GM18861 (cell line): Measurements from ENCODE around the gene CCDC137.

Source experiments
- ATAC-seq: cut with Tn5 transposase; IDR thresholded peaks from one replicate; pipeline ENCODE4 v1.9.1; 2021; ENCODE audit not compliant: unreplicated experiment

The CCDC137 gene

DNA sequence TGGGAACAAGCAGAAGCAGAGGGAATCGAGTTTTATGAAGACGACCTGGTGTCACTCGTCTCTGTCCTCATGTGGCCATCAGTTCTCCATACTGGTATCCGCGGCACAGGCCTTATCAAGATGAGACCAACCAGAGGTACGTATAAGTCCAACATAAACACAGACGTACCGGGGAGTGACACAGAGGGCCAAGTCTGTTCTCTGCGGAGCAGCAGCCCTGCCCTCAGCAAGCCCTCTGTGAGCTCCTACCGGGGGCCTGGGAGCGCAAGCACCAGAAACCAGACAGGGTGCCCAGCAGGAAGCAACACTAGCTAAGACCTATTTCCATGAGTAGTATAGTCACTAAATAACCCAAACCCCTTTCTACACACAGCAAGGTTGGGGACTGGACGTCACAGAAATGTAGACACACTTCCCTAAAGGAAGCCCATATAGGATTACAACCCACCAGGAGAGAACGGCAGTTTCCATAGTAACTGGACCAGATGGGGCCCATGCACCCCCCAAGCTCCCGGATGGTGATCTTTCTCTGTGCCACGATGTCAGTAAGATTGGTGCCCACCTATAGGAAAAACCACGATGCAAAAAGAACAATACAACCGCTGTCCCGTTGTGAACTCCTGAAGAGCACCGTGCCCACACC is 16.1 kb downstream of the CCDC137 start:
- no peak for ATAC-seq

DNA sequence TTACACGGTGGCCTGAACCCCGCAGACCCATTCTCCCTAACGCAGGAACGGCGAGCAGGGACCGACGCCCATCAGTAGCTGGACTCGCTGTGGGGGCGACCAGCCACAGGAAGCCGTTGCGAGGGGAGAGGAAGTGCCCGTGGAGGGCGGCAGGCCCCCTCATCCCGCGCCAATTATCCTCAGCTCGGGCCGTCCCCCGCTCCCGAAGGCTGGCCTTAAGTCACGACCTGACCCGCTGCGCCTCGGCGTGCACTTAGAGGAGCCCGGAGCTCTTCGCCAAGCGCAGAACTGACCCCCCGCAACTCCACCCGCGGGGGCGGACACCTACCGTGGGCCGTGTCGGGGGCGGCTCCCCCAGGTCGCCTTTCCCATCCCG is 16.7 kb downstream of the CCDC137 start:
- ATAC-seq: peak; percentile 1

DNA sequence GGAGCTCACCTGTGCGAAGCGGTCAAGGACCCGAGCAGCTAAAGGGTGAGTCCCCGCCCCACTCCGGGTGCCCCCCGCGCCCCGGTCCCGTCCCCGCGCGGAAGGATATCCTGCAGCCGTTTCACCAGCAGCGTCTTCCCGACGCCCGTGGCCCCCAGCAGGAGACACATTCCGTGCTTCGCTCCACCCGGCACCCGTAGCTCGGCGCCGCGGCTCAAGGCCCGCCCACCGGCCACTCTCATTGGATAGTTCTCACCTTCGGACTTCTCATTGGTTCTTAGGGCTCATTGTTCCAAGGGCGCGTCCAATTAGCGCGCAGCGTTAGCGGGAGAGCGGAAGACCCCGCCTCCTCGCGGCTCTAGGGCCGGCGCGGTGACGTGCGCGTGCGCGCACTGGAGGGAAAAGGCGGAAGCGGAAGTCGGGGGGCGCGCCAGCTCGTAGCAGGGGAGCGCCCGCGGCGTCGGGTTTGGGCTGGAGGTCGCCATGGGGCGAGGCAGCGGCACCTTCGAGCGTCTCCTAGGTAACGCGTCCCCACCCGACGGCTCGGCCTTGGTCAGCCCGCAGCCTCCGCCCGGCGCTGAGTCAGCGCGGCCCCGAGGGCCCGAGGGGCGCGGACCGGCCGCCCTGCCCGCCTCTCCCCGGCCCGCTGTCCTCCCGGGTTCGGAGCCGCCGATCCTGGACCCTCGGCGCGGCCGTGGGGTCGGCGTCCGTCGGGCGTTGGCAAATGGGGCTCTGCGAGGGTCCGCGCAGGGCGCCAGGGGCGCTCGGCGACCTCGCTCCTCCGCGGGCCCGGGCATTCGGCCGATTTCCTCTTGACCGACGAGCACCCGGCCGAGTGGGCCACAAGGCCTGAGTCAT is 17.3 kb downstream of the CCDC137 start, which contains the start of the genes ARL16 and HGS:
Gene ARL16 (minus strand): TSS at position 214 of the 858 bp plus-strand sequence. CDS start 44 bp downstream, at position 170.
Gene HGS (plus strand): TSS at position 428 of the 858 bp plus-strand sequence. CDS start 56 bp downstream, at position 484.
- peak; percentile 90 for ATAC-seq

DNA sequence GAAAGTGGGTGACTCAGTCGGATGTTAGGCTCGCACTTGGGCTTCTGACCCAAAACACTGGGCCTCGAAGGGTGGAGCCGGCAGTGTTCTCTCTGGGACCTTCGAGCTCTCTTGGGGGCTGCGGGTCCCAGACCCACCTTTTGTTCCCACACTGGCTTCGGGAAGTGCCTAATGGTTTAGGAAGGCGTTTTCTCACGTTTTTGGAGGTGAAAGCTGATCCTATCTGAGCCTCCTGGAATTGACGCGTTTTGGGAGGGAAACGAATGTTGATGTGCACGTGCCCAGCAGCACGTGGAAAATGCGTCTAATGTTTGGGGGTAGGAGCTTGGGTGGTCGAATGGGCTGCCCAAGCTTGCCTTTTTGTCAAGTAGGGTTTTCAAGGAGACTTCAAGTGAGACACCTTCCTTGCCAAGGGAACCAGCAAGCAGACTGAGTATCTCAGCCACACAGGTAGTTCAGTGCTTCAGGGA is 17.9 kb downstream of the CCDC137 start:
- no peak for ATAC-seq

DNA sequence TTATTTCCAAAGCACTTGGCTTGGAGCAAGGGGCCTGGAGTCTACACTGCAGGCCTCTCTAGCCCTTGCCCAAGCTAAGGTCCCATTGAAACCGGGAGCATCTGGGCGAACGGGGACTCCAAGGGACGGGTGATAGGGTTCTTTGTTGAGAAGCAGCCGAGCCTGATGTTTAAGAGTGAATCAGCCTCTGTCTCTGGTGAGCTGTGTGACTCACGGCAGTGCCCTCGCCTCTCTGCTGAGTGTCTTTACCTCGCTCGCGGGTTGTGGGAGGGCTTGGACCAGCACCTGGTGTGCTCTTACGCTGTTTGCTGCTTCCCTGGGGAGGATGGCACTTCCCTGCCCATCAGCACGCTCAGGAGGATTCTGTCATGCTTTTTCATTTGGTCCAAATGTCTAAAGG is 18.6 kb downstream of the CCDC137 start:
- ATAC-seq: no peak

DNA sequence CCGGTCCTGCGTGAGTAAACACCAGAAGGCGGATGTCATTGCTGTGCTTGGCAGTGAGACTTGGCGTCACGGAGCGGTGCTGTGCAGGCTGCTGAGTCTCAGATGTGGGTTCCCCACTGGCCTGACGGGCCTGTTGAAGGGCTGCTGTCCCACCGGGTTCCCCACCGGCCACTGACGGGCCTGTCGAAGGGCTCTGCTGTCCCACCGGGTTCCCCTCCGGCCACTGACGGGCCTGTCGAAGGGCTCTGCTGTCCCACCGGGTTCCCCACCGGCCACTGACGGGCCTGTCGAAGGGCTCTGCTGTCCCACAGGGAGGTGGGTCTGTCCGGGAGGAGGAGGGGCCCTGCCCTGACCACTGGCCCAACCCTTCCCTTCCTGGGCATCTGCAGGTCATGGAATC is 20.1 kb downstream of the CCDC137 start:
- ATAC-seq: no peak

DNA sequence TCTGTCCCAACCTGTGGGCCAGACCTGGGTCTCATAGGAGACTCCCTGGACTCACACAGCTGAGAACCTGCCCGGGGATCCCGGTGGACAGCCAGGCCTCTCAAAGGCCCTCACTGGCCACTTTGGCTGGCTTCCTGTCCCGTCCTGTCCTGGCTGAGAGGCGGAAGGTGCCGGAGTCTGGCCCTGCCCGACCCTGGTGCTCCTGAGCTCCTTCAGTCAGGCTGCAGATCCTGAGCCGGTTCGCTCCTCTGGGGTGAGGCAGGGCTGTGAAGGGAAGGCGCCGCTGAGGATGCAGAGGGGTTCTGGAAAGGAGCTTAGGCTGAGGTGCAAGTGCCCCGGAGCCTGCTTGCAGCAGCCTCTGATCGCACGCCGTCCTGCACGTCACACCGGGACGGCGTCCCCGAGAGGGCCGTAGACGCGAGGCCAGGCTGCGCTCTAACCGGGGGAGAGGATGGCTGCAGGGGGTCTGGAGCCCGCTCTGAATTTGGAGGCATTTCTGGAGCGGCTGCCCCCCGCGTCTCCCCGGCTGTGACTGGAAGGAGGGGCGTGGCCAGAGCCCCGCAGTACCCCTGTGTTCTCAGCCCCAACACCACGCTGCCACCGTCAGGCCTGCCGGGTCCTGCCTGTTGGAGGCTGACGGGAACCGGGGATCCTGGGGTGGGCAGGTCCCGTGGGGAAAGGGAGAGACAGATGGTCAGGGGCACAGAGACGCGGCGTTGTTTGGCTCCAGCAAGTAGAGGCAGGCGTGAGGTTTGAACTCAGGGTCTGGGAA is 21.4 kb downstream of the CCDC137 start:
- no peak for ATAC-seq

DNA sequence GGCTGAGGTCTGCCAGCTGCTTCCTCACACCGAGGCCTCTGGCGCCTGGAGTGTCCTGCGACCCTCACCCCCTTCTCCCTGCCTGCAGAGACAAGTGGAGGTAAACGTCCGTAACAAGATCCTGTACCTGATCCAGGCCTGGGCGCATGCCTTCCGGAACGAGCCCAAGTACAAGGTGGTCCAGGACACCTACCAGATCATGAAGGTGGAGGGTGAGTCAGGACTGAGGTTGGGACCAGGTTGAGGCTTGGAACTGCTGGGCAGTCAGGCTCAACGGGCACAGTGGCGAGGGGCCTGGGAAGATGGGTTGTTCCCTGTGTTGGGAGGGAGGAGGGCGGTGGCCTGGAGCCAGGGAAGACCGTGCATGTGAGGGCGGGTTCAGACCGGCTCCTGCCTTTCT is 22.1 kb downstream of the CCDC137 start:
- no peak for ATAC-seq

DNA sequence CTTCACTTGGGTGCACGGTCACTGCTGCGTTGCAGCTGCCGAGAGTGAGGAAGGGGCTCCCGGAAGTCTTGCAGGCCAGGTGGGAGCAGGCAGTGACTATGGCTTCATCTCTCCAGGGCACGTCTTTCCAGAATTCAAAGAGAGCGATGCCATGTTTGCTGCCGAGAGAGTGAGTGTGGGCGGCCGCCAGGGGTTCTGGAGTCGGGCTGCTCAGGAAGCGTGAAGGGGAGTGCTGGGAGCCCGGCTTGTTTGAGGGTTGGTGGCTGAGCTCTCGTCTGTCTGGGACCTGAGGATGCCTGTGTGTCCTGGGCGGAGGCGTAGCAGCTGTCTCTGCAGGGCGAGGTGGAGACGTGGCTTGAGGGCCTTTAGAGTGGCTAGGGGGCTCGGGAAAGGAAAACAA is 23.5 kb downstream of the CCDC137 start:
- ATAC-seq: no peak

DNA sequence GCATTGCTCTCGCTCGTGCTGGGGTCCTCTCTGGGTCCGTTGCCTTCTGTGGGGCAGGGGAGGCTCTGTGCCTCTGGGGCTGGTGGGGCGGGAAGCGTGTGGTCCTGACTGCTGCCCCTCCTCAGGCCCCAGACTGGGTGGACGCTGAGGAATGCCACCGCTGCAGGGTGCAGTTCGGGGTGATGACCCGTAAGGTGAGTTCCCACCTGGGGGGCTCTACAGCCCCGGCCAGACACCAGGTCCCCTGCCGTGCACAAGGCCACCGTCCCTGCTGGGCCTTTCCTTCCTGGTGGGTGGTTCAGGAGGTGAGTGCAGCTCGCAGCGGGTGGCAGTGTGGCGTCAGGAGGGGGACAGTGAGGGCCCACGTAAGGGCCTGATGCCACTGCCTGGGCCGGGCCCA is 24.0 kb downstream of the CCDC137 start:
- no peak for ATAC-seq

DNA sequence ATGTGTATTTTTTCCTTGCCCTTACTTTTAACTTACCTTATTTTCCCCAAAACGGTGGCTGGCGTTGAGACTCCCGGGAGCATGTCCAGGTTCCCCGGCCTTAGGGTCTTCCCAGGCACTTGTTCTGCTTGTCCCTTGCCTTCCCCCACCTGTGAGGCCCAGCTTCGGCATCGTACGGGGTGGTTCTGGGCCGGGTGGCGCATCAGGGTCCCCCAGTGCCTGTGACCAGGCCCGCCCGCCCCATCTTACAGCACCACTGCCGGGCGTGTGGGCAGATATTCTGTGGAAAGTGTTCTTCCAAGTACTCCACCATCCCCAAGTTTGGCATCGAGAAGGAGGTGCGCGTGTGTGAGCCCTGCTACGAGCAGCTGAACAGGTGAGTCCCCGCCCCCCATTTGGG is 24.7 kb downstream of the CCDC137 start:
- ATAC-seq: no peak

DNA sequence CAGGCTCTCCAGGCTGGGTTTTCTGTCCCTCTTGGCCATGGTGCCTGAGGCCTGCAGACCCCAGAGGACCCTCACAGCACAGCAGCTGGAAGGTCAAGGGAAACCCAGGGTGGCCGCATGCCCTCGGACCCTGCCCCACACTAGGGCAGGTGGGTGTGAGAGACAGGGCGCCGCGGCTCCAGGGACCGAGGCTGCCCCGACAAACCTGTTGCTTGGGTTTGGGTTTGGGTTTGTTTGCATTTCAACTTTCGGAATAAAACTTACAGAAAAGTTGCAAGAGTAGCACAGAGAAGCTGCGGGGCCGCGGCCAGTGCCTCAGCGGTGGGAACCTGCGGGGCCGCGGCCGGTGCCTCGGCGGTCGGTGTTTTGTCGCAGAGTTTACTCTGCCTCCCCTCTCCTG is 25.1 kb downstream of the CCDC137 start:
- ATAC-seq: no peak

DNA sequence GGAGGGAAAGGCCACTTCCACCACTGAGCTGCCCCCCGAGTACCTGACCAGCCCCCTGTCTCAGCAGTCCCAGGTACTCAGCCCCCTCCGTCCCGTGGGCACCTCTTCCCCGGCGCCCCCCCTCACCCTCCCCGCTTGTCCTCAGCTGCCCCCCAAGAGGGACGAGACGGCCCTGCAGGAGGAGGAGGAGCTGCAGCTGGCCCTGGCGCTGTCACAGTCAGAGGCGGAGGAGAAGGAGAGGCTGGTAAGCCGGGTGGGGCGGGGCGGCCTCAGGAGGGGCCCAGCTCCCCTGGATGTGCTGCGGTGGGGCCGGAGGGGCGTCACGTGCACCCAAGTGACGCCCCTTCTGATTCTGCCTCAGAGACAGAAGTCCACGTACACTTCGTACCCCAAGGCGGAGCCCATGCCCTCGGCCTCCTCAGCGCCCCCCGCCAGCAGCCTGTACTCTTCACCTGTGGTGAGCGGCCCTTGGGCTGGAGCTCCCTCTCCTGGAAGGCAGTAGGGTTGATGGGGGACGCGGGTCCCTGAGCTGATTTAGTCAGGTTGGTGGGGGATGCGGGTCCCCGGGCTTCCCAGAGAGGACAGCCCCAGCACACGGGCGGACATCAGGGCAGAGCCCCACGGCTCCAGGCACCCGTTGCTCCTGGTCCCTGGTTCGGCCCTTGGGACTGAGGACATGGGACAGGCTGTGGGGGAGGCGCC is 27.1 kb downstream of the CCDC137 start:
- no peak for ATAC-seq

DNA sequence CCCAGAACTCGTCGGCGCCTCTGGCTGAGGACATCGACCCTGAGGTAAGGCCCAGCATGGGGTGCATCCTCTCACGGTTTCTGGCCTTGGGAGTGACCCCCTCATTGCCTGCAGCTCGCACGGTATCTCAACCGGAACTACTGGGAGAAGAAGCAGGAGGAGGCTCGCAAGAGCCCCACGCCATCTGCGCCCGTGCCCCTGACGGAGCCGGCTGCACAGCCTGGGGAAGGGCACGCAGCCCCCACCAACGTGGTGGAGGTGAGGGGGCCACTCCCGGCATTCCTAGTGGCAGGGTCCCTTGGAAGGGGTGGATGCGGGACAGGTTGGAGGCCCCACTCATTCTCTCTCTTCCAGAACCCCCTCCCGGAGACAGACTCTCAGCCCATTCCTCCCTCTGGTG is 28.3 kb downstream of the CCDC137 start:
- no peak for ATAC-seq

DNA sequence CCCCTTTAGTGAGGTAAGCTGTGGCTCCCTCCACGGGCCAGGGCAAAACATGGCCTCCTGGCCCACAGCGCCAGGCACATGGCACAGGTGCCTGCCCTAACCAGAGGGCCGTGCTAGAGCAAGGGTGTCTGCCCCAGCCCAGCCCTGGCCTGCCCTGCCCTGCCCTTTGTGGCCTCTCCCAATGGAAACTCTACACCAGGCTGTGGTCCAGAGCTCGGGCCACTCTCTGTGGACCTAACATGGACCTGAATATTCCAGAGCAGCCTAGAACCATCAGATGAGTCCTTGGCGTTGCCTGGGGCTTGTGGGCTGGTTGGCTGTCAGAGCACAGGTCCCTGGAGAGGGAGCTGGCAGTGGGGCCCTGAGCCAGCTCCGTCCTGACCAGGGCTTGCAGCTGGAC is 28.7 kb downstream of the CCDC137 start:
- no peak for ATAC-seq

DNA sequence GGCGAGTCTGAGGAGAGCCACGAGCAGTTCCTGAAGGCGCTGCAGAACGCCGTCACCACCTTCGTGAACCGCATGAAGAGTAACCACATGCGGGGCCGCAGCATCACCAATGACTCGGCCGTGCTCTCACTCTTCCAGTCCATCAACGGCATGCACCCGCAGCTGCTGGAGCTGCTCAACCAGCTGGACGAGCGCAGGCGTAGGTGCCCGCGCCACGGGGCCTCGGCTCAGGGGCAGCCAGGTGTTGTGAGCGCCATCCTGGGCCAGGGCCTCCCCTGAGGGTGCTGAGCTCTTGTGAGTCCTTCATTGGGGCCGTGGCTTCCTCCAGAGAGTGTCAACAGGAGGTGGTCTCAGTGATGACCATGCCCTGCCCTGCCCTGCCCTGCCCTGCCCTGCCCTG is 29.3 kb downstream of the CCDC137 start:
- ATAC-seq: no peak

DNA sequence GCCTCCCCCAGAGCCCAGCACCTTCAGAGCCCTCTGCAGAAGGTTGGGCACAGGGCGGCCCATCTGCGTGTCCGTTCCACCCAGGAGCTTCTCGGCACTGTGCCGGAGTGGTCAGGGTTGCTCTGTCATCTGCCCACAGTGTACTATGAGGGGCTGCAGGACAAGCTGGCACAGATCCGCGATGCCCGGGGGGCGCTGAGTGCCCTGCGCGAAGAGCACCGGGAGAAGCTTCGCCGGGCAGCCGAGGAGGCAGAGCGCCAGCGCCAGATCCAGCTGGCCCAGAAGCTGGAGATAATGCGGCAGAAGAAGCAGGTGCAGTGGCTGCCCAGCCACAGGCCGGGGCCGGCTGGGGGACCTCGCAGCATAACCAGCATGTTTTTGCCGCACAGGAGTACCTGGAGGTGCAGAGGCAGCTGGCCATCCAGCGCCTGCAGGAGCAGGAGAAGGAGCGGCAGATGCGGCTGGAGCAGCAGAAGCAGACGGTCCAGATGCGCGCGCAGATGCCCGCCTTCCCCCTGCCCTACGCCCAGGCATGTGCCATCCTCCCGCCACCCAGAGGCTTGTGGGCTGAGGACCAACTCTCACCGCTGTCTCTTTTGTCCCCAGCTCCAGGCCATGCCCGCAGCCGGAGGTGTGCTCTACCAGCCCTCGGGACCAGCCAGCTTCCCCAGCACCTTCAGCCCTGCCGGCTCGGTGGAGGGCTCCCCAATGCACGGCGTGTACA is 29.8 kb downstream of the CCDC137 start:
- ATAC-seq: no peak

DNA sequence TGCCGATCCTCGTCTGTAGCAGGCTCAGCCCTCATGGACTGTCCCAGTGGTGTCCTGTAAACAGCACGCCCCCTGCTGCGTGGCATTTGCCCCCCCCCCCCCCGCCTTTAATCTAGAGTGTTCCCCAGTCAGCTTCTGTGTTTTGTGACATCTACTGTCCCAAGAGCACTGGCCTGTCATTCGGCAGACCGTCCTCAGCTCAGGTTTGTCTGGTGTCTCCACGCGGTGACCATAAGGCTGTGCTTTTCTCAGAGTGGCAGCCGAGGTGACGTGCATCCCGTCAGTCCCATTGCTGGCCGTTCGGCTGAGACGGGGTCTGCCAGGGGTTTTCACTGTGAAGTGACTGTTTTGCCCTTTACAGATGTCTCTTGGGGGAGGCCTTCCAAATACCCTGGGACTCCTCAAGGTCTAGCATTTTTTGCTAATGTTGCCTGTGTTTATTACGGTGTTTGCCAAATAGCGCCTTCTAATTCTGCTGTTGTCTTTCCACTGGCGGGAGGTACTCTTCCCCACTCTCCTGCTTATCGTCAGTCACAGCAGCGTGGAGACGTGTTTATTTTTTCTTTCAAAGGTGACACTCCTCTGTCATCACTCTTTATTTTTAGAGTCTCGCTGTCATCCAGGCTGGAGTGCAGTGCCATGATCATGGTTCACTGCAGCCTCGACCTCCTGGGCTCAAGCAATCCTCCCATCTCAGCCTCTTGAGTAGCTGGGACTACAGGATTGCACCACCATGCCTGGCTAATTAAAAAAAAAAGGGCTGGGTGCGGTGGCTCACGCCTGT is 30.9 kb downstream of the CCDC137 start:
- ATAC-seq: no peak
